ENCODE data around the gene PAPSS1. TPM values are rescaled to one million over a fixed set of nuclear protein-coding genes. Genes with fewer than 3 reads are reported as not detected.

Gene PAPSS1
- total and polyA plus RNA-seq, 10 of the 15 experiments (the other 5 are each of a cell fraction or from before 2014, with no cell fraction given), result 22.6 to 73.0 (median 30.6) TPM

DNA sequence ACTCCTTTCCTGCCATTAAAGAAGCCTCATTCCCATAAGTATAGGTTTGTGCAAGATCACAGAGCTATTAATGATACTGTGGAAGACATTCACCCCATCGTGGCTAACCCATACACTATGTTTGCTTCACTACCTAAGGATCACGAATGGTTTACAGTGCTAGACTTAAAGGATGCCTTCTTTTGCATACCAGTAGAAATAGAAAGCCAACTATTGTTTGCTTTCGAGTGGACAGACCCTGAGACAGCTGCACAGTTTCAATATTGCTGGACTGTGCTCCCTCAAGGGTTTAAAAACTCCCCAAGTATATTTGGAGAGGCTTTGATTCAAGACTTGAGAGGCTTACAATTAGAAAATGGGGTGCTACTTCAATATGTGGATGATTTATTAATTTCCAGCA, 16.0 kb upstream of the PAPSS1 start (continued):
- TF ChIP-seq, protein P1, sequence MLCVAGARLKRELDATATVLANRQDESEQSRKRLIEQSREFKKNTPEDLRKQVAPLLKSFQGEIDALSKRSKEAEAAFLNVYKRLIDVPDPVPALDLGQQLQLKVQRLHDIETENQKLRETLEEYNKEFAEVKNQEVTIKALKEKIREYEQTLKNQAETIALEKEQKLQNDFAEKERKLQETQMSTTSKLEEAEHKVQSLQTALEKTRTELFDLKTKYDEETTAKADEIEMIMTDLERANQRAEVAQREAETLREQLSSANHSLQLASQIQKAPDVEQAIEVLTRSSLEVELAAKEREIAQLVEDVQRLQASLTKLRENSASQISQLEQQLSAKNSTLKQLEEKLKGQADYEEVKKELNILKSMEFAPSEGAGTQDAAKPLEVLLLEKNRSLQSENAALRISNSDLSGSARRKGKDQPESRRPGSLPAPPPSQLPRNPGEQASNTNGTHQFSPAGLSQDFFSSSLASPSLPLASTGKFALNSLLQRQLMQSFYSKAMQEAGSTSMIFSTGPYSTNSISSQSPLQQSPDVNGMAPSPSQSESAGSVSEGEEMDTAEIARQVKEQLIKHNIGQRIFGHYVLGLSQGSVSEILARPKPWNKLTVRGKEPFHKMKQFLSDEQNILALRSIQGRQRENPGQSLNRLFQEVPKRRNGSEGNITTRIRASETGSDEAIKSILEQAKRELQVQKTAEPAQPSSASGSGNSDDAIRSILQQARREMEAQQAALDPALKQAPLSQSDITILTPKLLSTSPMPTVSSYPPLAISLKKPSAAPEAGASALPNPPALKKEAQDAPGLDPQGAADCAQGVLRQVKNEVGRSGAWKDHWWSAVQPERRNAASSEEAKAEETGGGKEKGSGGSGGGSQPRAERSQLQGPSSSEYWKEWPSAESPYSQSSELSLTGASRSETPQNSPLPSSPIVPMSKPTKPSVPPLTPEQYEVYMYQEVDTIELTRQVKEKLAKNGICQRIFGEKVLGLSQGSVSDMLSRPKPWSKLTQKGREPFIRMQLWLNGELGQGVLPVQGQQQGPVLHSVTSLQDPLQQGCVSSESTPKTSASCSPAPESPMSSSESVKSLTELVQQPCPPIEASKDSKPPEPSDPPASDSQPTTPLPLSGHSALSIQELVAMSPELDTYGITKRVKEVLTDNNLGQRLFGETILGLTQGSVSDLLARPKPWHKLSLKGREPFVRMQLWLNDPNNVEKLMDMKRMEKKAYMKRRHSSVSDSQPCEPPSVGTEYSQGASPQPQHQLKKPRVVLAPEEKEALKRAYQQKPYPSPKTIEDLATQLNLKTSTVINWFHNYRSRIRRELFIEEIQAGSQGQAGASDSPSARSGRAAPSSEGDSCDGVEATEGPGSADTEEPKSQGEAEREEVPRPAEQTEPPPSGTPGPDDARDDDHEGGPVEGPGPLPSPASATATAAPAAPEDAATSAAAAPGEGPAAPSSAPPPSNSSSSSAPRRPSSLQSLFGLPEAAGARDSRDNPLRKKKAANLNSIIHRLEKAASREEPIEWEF (IDR thresholded peaks at IDR 0.05; ENCODE audit: insufficient replicate concordance, low read depth, low read length), result no peak
- TF ChIP-seq ZZZ3 (IDR thresholded peaks at IDR 0.05; ENCODE audit: control insufficient read depth, insufficient read length, low read depth), result no peak

DNA sequence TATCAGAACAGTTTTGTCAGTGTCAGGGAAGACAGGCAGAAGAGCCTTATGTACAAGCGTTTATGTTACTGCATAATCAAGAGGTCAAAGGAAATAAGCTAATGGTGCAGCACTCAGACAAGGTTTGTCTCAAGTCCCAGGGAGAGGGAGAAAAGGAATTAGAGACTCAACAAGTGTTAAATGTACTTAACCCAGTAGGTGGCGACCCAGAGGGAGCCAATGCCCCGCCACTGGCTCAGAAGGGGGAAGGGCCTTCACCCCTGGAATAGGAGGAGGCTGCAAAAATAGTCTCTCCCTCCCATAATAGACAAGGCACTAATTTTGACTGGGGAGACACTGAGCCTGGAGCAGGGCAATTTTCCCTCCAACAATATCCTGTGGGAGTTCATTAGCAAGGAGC, 14.1 kb upstream of the PAPSS1 start:
- Histone ChIP-seq H4K20me1 (ENCODE audit: control insufficient read depth, insufficient read depth) (no peaks in the 10 kb centered on the region), H3K4me1 (ENCODE audit: control insufficient read depth, insufficient read depth, low read length) (no peaks in the 10 kb centered on the region), H3K4me3 (no peak overlapping the region), H3K27ac (ENCODE audit: control insufficient read depth, insufficient read depth) (no peak overlapping the region), H3K27me3 (replicated peaks in 1 of 2; ENCODE audit: control insufficient read depth in 2 of 2, insufficient read depth in 2 of 2, low read length in 1 of 2) (no peaks in the 10 kb centered on the region), H3K36me3 (ENCODE audit: control insufficient read depth in 2 of 2, insufficient read depth in 2 of 2, low read length in 1 of 2) (no peaks in the 10 kb centered on the region), H3K4me2 (ENCODE audit: control insufficient read depth, insufficient read depth) (no peak overlapping the region), H2AFZ (ENCODE audit: control insufficient read depth, low read depth, low read length) (no peak overlapping the region), H3K9ac (ENCODE audit: control insufficient read depth, insufficient read depth, low read length) (no peak overlapping the region), H3K79me2 (ENCODE audit: control insufficient read depth, insufficient read depth, low read length) (no peaks in the 10 kb centered on the region), H3K9me3 (replicated peaks; ENCODE audit: control insufficient read depth, insufficient read depth, low read length) (no peaks in the 10 kb centered on the region)
- CTCF ChIA-PET, result interaction anchor here (0.7 to 4.0 kb wide), 7 partner anchors 13 to 551 kb away, joined by 3 to 18 read pairs (median 5); partner anchors contain the start of gene PAPSS1
- DNase-seq (ENCODE audit: low read depth, low spot score) (no peak), FAIRE-seq (no peak), ATAC-seq (peak; percentile 61)
- 39% methylated on average over 3 of the region's 3 CpGs for WGBS (ENCODE audit: insufficient coverage, insufficient replicate concordance, low lambda C conversion rate, missing lambda C conversion rate)
- BruUV-seq (replicated peaks), result no TSS peak
- POLR2A ChIA-PET, result interaction anchor here (2.0 kb wide), 1 partner anchor 14 kb away, joined by 6 read pairs; the partner anchor contains the start of gene PAPSS1
- SMC1A ChIA-PET (ENCODE audit: uncharacterized antibody, unreplicated experiment), result interaction anchor here (0.9 to 2.0 kb wide), 4 partner anchors 18 to 836 kb away, joined by 3 to 6 read pairs (median 4); no protein-coding TSS in a partner anchor
- in situ Hi-C loops (cut with MboI), result loop anchor here (25.0 kb wide), 1 partner anchor 697 kb away; the partner anchor contains the start of gene DKK2
- RAD21 ChIA-PET (ENCODE audit: unreplicated experiment), result interaction anchor here (3.1 kb wide), 1 partner anchor 13 kb away, joined by 15 read pairs; the partner anchor contains the start of gene PAPSS1
- intact Hi-C loops (cut with micrococcal nuclease; ENCODE audit: unreplicated experiment), result loop anchor here (10.0 kb wide), 3 partner anchors 459 to 639 kb away; no protein-coding TSS in a partner anchor
- no peak for TF ChIP-seq POLR2AphosphoS2 (IDR thresholded peaks at IDR 0.05; ENCODE audit: low read depth, low read length)
- TF ChIP-seq CHD4 (IDR thresholded peaks at IDR 0.05), result no peak
- no peak for TF ChIP-seq ETV6 (conservative IDR thresholded peaks at IDR 0.05 in 1 of 2, IDR thresholded peaks at IDR 0.05 in 1 of 2; ENCODE audit: borderline replicate concordance in 1 of 2, low read depth in 1 of 2)
- TF ChIP-seq, protein P2, sequence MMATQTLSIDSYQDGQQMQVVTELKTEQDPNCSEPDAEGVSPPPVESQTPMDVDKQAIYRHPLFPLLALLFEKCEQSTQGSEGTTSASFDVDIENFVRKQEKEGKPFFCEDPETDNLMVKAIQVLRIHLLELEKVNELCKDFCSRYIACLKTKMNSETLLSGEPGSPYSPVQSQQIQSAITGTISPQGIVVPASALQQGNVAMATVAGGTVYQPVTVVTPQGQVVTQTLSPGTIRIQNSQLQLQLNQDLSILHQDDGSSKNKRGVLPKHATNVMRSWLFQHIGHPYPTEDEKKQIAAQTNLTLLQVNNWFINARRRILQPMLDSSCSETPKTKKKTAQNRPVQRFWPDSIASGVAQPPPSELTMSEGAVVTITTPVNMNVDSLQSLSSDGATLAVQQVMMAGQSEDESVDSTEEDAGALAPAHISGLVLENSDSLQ (IDR thresholded peaks at IDR 0.05), result no peak
- no peak for TF ChIP-seq SREBF2 (IDR thresholded peaks at IDR 0.05; ENCODE audit: low read length)
- TF ChIP-seq SMC3 (IDR thresholded peaks at IDR 0.05; ENCODE audit: borderline replicate concordance, low read length), result 0 out of 2 replicates have a peak, but pooled peaks have one; percentile 3
- TF ChIP-seq, protein P3, sequence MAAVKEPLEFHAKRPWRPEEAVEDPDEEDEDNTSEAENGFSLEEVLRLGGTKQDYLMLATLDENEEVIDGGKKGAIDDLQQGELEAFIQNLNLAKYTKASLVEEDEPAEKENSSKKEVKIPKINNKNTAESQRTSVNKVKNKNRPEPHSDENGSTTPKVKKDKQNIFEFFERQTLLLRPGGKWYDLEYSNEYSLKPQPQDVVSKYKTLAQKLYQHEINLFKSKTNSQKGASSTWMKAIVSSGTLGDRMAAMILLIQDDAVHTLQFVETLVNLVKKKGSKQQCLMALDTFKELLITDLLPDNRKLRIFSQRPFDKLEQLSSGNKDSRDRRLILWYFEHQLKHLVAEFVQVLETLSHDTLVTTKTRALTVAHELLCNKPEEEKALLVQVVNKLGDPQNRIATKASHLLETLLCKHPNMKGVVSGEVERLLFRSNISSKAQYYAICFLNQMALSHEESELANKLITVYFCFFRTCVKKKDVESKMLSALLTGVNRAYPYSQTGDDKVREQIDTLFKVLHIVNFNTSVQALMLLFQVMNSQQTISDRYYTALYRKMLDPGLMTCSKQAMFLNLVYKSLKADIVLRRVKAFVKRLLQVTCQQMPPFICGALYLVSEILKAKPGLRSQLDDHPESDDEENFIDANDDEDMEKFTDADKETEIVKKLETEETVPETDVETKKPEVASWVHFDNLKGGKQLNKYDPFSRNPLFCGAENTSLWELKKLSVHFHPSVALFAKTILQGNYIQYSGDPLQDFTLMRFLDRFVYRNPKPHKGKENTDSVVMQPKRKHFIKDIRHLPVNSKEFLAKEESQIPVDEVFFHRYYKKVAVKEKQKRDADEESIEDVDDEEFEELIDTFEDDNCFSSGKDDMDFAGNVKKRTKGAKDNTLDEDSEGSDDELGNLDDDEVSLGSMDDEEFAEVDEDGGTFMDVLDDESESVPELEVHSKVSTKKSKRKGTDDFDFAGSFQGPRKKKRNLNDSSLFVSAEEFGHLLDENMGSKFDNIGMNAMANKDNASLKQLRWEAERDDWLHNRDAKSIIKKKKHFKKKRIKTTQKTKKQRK (IDR thresholded peaks at IDR 0.05; ENCODE audit: low read depth, low read length), result no peak
- 0 out of 2 replicates have a peak, but pooled peaks have one; percentile 13 for TF ChIP-seq RAD21 (IDR thresholded peaks at IDR 0.05; ENCODE audit: insufficient read depth, low read depth, low read length)
